ENCODE data around the gene PCMT1. TPM values are rescaled to one million over a fixed set of nuclear protein-coding genes. Genes with fewer than 3 reads are reported as not detected.
A peak's percentile ranks its signal among the peaks of the same experiment; 100 is the strongest.

Gene PCMT1
- total RNA-seq (2016; rRNA removed; fragmentation: Illumina TruSeq; extraction: Trizol) (134 and 169 TPM in 2 replicates), polyA plus RNA-seq (2011; rRNA removed) (95.6 and 112 TPM in 2 replicates), polyA minus RNA-seq (2011; rRNA and poly(A)+ RNA removed; ENCODE audit: low replicate concordance) (35.2 and 45.1 TPM in 2 replicates), Bru-seq, nascent RNA (percentile 90 among the genes with signal in this experiment), BruChase-seq, experiment 1, labeled RNA remaining after a 6-hour chase (percentile 91 among the genes with signal in this experiment), BruChase-seq, experiment 2, labeled RNA remaining after a 2-hour chase (percentile 96 among the genes with signal in this experiment)
- total RNA-seq (2016; cell fraction: cytosol; rRNA removed; fragmentation: Illumina TruSeq; extraction: Trizol; ENCODE audit: low read depth) = 60.5 and 63.6 TPM in 2 replicates
- total RNA-seq (2016; cell fraction: insoluble cytoplasmic fraction; rRNA removed; fragmentation: Illumina TruSeq; extraction: Trizol) = 127 and 165 TPM in 2 replicates
- total RNA-seq (2016; cell fraction: membrane; rRNA removed; fragmentation: Illumina TruSeq; extraction: Trizol) = 55.2 and 56.6 TPM in 2 replicates
- 108 and 132 TPM in 2 replicates for total RNA-seq (2016; cell fraction: nucleus; rRNA removed; fragmentation: Illumina TruSeq; extraction: Trizol)
- 126 and 132 TPM in 2 replicates for polyA plus RNA-seq (2011; cell fraction: cytosol; rRNA removed)
- polyA plus RNA-seq (2011; cell fraction: nucleus; rRNA removed) = 35.3 and 41.3 TPM in 2 replicates
- polyA plus RNA-seq (2012) = 79.1 and 111 TPM in 2 replicates
- 32.9 and 34.1 TPM in 2 replicates for polyA plus RNA-seq (2016; cell fraction: cytosol; fragmentation: Illumina TruSeq; extraction: Trizol; ENCODE audit: low read depth)
- 127 and 131 TPM in 2 replicates for polyA plus RNA-seq (2016; cell fraction: insoluble cytoplasmic fraction; fragmentation: Illumina TruSeq; extraction: Trizol; ENCODE audit: low read depth)
- polyA plus RNA-seq (2016; cell fraction: membrane; fragmentation: Illumina TruSeq; extraction: Trizol; ENCODE audit: low read depth) = 34.7 and 37.2 TPM in 2 replicates
- polyA plus RNA-seq (2016; cell fraction: nucleus; fragmentation: Illumina TruSeq; extraction: Trizol; ENCODE audit: insufficient read depth, low read depth) = 205 and 218 TPM in 2 replicates
- polyA minus RNA-seq (2011; cell fraction: cytosol; rRNA and poly(A)+ RNA removed) = 59.3 and 61.4 TPM in 2 replicates
- 36.8 and 40.4 TPM in 2 replicates for polyA minus RNA-seq (2011; cell fraction: nucleus; rRNA and poly(A)+ RNA removed)
- long read RNA-seq, experiment 1, transcript PCMT1-205 (8 exons, 1,984 nt) = minor isoform, 52 of 230 reads
- long read RNA-seq, experiment 1, transcript PCMT1-201 (7 exons, 1,293 nt) = major isoform, 108 of 230 reads
- long read RNA-seq, experiment 1, transcript PCMT1-203 (8 exons, 1,938 nt) = minor isoform, 56 of 230 reads
- long read RNA-seq, experiment 1, partial matches to known transcripts = 3 of 230 reads
- long read RNA-seq, experiment 1, other reads (novel, unspliced or antisense) = 11 of 230 reads
- long read RNA-seq, experiment 2, transcript PCMT1-203 (8 exons, 1,938 nt) = minor isoform, 74 of 341 reads
- long read RNA-seq, experiment 2, transcript PCMT1-205 (8 exons, 1,984 nt) = minor isoform, 51 of 341 reads
- long read RNA-seq, experiment 2, transcript PCMT1-201 (7 exons, 1,293 nt) = major isoform, 86 of 341 reads
- long read RNA-seq, experiment 2, partial matches to known transcripts = 18 of 341 reads
- long read RNA-seq, experiment 2, other reads (novel, unspliced or antisense) = 112 of 341 reads

DNA sequence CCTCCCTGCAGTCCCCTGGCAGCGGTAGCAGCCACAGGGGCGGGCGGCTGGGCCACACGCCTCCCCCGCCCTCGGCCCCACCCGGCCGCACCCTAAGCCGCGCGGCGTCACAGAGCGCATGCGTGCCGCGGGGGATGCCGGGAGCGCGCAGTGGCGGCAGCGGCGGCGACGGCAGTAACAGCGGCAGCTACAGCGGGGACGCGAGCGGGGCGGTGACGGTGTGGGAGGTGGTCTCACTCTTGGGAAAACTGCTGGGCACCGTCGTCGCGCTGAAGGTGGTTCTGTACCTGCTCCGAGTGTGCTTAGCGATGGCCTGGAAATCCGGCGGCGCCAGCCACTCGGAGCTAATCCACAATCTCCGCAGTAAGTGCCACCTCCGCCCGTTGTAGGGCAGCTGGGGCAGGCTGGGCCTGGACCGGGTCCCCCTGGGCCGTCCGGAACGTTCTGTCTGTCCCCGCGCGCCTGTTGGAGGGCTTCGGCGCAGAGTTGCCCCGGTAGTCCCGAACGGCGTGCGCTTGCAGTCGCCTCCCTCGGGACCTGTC is at the start of gene PCMT1:
TSS of gene PCMT1 (plus strand) at position 148 of the 542 bp plus-strand sequence. CDS start at position 309, 161 bp downstream.
- in situ Hi-C loops (cut with HindIII; ENCODE audit: extremely low pct_ligation_motif_present, low pct_unique_long_range_greater_than_20kb) = no loop called here
- FAIRE-seq (no peak), DNase-seq (ENCODE audit: low spot score) (peak; percentile 86), ATAC-seq (peak; percentile 88)
- H3K4me1 ChIP-seq (ENCODE audit: insufficient read depth, low read length) = peaks cover 65% of the 10 kb centered on the region
- BruUV-seq (replicated peaks) = no TSS peak
- no peaks in the 10 kb centered on the region; a peak in 1 of 5 replicates for H3K36me3 ChIP-seq (replicated peaks in 1 of 2; ENCODE audit: control insufficient read depth in 1 of 2, insufficient read depth in 2 of 2, low read length in 2 of 2)
- peaks cover 25% of the 10 kb centered on the region for H4K20me1 ChIP-seq (ENCODE audit: insufficient read depth, low read length)
- ChIA-PET POLR2A (interaction anchor here (0.8 to 7.6 kb wide), 7 partner anchors 8 to 184 kb away, joined by 3 to 77 read pairs (median 7); partner anchors contain the start of genes GINM1 and LATS1), CTCF (ENCODE audit: low intra/inter-chr PET ratio, low total read pairs) (no interaction called here)
- H3K4me2 ChIP-seq (ENCODE audit: low read depth, low read length) = peak within 1 kb of the TSS; percentile 100
- H3K79me2 ChIP-seq (ENCODE audit: insufficient read depth, low read length) = peaks cover 67% of the 10 kb centered on the region
- H3K9me3 ChIP-seq (ENCODE audit: low read length) = no peaks in the 10 kb centered on the region
- H3K9ac ChIP-seq (ENCODE audit: insufficient read depth, low read depth, low read length) = peak within 1 kb of the TSS; percentile 95
- intact Hi-C loops (cut with micrococcal nuclease; ENCODE audit: unreplicated experiment) = loop anchor here (5.0 kb wide), 1 partner anchor 113 kb away; the partner anchor contains the start of gene LRP11
- peak within 1 kb of the TSS; percentile 70 to 96 (median 95) for H3K4me3 ChIP-seq (replicated peaks in 1 of 3; ENCODE audit: insufficient read depth in 1 of 3, low read depth in 2 of 3, low read length in 3 of 3)
- H2AFZ ChIP-seq (ENCODE audit: low read length) = peak within 1 kb of the TSS; percentile 99
- WGBS (ENCODE audit: low lambda C conversion rate) = 0% methylated on average over 6 of the region's 60 CpGs
- no peaks in the 10 kb centered on the region; a peak in 1 of 5 replicates for H3K27me3 ChIP-seq (ENCODE audit: control insufficient read depth in 1 of 2, insufficient read depth in 2 of 2, low read length in 2 of 2)
- peak within 1 kb of the TSS; percentile 99 for H3K27ac ChIP-seq (ENCODE audit: extremely low read length, insufficient read depth, low read length)
- 0 out of 2 replicates have a peak, but pooled peaks have one; percentile 18 for TF ChIP-seq FLYWCH1 (CRISPR knock-in tag; IDR thresholded peaks at IDR 0.05)
- TF ChIP-seq, protein P1, sequence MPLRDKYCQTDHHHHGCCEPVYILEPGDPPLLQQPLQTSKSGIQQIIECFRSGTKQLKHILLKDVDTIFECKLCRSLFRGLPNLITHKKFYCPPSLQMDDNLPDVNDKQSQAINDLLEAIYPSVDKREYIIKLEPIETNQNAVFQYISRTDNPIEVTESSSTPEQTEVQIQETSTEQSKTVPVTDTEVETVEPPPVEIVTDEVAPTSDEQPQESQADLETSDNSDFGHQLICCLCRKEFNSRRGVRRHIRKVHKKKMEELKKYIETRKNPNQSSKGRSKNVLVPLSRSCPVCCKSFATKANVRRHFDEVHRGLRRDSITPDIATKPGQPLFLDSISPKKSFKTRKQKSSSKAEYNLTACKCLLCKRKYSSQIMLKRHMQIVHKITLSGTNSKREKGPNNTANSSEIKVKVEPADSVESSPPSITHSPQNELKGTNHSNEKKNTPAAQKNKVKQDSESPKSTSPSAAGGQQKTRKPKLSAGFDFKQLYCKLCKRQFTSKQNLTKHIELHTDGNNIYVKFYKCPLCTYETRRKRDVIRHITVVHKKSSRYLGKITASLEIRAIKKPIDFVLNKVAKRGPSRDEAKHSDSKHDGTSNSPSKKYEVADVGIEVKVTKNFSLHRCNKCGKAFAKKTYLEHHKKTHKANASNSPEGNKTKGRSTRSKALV (CRISPR knock-in tag; IDR thresholded peaks at IDR 0.05) = peak; percentile 73; the same call in 1 of the 2 replicates
- TF ChIP-seq ZNF577 (CRISPR knock-in tag; IDR thresholded peaks at IDR 0.05; ENCODE audit: borderline replicate concordance, low read depth) = no peak
- TF ChIP-seq, protein P2, sequence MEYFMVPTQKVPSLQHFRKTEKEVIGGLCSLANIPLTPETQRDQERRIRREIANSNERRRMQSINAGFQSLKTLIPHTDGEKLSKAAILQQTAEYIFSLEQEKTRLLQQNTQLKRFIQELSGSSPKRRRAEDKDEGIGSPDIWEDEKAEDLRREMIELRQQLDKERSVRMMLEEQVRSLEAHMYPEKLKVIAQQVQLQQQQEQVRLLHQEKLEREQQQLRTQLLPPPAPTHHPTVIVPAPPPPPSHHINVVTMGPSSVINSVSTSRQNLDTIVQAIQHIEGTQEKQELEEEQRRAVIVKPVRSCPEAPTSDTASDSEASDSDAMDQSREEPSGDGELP (IDR thresholded peaks at IDR 0.05; ENCODE audit: borderline replicate concordance, low read depth) = no peak
